ENCODE results near the gene NRP2.

The NRP2 gene, protein sequence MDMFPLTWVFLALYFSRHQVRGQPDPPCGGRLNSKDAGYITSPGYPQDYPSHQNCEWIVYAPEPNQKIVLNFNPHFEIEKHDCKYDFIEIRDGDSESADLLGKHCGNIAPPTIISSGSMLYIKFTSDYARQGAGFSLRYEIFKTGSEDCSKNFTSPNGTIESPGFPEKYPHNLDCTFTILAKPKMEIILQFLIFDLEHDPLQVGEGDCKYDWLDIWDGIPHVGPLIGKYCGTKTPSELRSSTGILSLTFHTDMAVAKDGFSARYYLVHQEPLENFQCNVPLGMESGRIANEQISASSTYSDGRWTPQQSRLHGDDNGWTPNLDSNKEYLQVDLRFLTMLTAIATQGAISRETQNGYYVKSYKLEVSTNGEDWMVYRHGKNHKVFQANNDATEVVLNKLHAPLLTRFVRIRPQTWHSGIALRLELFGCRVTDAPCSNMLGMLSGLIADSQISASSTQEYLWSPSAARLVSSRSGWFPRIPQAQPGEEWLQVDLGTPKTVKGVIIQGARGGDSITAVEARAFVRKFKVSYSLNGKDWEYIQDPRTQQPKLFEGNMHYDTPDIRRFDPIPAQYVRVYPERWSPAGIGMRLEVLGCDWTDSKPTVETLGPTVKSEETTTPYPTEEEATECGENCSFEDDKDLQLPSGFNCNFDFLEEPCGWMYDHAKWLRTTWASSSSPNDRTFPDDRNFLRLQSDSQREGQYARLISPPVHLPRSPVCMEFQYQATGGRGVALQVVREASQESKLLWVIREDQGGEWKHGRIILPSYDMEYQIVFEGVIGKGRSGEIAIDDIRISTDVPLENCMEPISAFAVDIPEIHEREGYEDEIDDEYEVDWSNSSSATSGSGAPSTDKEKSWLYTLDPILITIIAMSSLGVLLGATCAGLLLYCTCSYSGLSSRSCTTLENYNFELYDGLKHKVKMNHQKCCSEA

DNA sequence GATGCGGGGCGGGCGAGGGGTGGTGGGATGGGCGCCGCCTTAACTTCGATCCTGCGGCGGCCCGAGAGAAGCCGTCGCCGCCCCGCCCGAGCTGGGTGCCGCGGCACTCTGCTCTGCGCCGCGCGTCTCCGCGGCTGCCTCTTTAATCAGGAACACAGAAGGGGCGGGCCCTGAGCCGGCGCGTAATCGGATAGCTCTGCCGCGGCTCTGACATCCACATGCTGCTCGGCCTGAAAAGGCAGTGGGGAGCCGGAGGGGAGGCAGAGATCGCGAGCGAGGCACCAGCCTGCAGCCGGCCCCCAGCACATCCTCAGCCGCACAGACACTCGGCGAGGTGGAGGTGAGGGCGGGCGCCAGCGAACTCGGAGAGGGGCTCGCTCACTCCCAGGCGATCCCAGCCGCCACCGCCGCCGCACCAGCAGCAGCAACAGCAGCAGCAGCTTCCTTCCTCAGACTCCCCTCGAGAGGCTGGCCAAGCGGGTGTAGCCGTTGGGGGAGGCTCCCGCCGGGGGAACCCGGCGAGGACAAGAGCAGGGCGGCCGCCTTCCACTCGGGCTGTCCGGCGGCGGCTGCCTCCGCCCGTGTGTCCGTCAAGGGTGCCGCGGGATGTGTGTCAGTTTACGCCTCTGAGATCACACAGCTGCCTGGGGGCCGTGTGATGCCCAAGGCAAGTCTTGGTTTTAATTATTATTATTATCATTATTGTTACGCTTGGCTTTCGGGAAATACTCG is at the start of gene NRP2:
Gene NRP2, plus strand, starts transcription at position 263 of the 732 bp plus-strand sequence. CDS start 790 bp downstream, outside the sequence.
- peak; percentile 65 for DNase-seq

DNA sequence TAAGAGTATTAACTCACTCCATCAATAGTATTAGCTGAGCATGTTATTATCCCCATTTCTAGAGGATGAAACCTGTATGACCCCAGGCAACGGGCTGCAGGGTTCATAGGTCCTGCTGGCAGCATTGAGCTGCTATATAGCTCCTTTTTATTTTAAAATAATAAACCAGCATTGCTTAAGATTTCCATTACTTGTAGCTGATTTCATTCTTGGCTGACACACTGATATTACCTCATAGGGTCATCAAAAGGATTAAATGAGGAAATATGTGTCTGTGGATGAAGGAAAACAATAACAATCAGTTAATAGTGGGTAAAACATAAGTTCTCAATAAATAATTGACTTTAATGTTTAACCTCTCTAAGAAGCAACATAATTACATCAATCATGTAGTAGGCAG is 48.3 kb upstream of the NRP2 start:
- no peak for DNase-seq

DNA sequence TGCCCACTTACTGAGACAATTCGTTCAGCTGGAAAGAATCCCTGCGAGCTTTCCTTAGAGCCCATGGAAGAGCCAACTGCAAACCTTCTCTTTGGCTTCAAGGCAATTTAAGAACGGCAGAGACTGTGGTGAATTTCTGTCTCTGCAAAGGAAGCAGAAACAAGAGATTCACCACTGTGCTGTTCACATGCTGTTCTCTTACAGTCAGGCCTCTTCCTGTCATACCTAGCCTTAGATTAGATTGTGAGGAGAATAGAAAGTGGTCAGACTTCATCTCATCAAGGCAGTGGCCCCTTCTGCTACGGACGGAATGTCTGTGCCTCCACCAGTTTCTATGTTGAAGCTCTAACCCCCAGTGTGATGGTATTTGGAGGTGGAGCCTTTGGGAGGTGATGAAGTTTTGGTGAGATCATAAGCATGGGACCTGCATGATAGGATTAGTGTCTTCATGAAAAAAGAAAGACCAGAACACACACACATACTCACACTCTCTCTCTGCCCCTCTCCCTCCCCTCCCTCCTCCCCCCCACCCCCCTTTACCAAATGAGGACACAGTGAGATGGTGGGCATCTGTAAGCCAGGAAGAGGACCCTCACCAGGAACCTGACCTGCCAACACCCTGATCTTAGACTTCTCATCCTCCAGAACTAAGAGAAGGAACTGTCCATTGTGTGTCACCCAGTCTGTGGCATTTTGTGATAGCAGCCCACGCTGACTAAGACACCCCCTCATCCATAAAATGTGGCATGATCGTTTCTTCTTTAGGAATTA is 45.6 kb upstream of the NRP2 start:
- no peak for DNase-seq

DNA sequence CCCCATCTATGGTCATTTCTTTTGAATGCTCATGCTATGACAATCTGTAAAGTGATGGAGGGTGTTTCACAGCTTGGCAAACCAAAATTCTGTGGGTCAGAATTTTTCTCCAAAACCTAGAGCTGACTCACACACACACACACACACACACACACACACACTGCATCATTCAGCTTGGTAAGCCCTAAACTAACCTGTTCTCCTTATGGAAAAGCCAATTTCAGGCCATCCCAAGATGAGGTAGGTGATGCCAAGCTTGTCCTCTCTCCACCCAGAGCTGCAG is 45.0 kb upstream of the NRP2 start:
- no peak for DNase-seq

DNA sequence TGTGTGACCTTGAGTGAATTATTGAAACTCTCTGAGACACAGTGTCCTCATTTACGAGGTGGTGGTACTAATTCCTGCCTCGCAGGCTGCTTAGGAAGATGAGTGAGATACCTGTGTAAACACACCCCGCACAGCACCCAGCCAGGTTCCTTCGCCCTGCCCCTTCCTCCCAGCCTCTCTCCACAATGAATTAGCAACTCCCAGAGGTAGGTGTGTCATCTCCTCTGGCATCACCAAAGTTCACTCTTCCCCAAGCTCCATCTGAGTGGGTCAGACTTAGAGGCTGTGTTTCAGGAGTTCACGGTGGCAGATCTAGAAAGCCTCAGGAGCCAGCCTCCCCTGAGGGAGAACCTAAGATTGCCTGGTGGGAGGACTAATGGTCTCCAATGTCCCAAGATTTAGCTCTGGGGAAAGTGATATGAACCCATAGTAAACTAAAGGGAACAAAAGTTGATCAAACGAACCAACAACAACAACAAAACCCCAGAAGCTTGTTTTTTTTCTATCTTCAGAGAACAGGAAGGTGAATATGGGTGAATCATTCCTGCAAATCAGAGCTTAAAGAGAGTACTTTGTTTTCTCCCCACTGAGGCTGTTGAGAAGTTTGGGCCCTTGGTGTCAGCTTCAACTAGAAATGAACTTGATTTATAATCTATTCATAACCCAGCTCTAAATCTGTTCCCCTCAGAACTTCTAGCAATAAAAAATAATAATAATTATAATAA is 44.4 kb upstream of the NRP2 start:
- DNase-seq: no peak

DNA sequence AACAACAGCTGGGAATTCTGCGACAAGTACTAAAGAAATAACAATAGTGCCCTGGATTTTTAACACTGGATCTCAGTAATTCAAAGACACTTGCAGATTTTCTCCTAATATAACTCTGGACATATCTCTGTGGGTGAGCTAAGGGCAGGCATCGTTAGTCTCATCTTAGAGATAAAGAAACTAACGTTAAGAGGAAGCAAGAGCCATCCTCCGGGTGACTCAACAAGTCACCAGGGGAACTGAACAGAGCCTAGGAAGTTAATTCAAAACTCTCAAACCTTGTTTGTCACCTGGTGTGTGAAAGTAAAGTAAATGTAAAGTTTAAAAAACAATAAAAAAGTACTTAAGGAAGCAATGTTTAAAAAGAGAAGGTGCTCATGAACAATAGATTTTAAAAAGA is 41.6 kb upstream of the NRP2 start:
- no peak for DNase-seq

DNA sequence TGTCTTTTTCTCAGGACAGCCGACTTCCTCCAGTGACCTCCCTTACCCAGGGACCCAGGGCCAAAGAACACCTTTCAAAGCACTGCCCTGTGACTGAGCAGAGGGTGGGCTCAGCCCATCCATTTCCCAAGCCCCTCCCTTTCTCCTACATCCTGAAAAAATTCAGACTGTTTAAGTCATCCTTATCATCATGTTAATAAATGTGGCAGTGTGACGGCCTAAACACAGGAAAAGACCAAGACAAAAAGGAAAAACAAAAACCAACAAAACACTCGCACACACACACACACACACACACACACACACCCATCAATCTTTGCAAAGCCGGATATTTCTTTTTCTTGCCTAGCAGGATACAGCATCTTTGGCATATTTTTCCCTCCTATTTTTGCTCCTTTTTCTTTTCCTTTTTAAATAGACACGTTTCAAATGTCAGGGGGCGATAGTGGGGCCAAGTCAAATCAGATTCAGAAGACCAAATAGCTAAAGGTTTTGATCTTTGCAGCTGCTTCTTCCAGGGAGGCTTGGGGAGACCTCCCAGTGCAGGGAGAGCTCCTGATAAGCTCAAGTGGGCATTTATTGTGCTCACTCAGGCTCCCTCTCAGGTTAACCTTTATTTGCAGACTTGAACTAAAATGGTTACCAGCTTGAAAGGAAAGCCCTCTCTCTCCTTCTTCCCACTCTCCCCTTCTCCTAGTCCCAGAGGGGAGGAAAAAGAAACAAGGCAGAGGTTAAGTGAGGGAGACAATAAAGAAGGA is 39.5 kb upstream of the NRP2 start:
- DNase-seq: no peak

DNA sequence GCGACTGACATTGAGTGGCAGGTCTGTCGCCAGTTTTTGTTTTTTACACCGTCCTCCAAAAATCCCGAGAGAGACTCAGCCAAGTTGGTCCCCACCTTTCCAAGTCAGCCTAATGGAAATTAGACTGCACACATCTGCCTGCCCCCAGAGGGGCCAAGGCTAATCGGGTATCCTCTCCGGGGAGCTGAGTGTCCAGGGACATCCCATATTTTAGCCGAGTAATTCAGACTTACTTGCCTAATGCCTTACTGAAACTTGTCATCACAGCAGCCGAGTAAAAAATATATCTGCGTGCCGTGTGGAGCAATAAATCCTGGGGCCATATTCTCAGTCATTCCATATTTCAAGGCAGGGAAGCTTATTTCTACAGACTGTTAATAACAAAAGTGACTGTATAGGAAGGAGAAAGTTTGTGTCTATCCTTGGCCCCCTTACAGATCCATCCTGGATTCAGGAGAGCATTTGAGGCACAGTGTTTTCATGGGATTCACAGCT is 38.9 kb upstream of the NRP2 start:
- no peak for DNase-seq

DNA sequence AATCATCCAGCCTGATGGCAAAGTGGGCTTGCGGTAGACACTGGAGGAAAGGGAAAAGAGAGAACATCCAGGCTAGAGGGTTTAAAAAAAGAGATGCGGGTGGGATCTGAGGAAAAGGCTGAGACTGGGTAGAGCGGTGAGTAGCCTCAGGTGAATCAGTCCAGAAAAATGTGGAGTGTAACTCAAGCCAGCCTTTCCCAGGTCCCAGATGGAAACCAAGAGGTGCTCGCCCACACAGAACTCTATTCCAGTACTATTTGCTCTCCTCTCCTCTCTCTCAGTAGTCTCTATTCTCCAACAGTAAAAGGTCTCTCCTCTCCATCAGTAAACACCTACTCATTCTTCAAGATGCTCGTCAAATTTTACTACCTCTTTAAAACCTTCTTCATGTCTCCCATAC is 38.3 kb upstream of the NRP2 start:
- DNase-seq: no peak

DNA sequence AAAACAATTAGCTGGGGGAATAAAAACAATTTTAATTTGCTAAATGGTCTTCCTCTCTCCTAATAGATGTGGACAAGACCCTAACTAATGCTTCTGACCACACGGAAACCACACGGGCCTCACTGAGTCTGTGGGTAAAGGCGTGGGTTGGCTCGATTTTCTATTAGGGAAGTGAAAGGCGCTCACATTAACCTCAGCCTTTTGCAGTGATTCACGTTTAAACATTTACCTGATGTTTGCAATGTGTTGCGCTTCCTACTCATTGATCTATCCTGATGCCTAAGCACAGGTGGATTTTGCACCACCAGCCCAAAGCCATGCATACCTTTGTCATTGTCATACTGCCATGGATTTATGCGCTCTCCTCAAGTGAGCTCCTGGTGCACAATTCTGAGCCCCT is 35.6 kb upstream of the NRP2 start:
- no peak for DNase-seq

DNA sequence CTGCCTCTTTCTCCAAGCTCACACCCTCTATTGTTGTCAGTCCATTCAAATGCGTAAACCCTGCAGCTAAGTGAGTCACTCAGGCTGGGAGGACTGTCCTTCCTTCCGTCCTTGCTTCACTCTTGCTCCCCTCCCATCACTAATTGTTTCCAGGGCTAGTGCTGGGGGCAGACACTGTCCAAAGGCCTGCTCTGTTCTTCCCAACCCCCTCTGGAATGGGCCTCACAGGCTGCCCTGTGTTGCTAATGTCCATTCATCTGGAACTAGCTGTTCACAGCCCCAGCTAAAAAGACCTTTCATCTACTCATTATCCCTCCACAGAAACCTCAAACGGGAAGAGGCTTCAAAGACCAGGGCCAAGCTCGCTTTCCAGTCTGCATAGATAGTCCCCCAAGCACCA is 31.9 kb upstream of the NRP2 start:
- DNase-seq: no peak

DNA sequence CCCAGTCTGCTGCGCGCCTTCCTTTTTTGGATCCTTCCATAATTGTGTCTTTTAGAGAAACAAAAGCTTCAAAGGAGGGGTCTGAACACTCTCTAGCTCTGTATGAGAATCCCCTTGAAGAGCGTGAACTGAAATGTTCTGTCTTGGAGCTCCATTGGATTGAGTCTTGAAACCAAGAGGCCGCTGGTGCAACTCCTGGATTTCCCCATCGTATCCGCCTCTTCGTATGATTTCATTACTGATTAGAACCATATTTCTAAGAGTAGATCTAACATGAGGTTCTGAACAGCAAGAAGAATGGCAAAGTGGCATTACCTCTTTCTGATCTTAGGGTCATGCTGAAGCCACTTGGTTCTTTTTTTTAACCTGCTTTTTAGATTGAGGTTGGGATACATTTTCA is 31.4 kb upstream of the NRP2 start:
- no peak for DNase-seq

DNA sequence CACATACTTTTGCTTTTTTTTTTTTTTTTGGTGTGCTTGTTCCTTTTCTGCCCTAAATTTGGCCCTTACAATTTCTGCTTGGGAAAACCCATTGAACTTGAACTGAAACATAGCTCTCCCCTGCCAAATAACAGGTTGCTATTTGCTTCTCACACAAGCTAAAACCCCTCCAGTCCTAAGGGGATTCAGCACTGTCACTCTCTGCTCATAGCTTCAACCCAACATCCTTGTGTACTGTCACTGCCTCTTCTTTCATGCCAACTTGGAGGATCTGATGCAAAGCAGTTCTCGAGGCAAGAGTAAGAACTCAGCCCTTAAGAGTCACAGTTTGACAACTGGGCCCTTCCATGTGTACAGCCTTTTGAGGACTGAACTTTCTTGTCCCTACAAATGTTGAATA is 30.6 kb upstream of the NRP2 start:
- no peak for DNase-seq

DNA sequence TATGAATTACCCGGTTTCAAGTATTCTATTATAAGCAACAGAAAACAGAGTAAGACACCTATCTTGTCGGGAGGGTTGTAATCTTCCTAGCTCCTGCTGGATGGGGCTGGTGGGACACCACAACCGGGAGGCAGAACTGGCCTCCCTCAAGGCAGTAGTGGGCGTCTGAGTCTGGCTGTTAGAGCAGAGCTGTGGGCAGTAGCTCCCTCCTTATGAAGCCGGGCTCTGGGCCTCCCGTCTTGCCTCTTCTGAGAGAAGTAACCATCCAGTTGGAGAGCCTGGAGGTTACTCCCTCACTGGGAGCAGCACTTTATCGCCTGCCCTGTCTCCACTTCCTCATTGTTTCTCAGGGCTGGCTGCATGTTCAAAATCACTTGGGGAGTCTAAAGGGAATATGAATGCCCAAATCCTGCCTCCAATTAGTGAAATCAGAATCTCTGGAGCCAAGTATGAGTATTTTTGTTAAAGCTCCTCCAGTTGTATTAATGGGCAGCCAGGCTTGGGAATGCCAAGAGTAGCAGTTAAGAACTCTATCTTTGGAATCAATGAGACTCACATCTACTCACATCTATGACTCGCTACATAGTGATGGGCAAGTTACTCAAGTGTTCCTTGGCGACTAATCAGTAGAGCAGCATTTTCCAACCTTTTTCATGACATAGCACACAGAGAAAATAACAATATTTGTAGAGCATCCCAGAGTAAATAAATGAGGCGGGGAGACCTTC is 27.3 kb upstream of the NRP2 start:
- no peak for DNase-seq

DNA sequence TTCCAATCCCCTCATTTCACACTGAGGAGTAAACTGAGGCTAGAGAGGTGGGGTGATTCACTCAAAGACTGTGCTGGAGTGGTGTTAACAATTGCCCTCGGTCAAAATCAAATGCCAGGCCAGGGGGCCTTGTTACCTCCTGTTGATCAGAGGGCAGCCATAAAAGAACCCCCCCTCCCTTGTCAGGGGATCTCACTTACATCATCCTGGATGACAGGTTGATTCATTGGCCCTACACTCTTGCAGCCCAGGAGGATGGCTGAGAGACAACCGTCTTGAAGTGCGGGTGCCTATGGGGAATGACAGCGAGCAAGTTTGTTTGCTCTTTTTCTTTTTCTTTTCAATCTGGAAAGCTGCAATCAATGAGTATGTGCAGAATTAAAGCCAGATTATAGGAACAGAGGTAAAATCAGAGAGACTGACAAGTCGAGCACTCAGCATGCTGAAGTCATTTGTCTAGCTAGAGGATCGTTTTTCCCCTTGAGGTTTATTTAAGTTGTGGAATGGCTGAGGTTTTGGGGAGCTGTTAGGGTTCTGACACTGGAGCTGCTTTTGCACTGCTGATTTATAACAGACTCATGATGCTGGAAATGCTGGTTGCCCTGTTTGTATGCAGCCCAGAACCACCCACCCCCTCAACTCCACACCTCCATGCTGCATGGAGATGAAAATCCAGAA is 26.4 kb upstream of the NRP2 start:
- no peak for DNase-seq

DNA sequence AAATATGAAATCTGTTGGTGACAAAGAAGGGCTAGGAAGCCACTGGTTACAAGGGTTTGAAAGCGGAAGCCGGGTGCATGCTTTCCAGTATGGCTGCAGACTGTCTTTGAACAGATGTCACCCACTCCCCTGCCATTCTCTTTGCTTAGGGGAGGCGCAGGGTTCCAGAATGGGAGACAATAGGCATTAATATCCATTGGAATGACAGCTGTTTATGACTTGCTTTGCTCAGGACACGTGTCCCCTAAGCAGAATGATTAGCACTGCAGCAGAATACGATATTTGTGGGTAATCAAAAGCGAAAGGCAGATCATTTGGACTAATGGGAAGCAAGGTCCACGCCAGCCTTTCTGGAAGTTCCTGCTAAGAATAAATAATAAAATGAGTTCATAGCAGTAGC is 25.8 kb upstream of the NRP2 start:
- no peak for DNase-seq

DNA sequence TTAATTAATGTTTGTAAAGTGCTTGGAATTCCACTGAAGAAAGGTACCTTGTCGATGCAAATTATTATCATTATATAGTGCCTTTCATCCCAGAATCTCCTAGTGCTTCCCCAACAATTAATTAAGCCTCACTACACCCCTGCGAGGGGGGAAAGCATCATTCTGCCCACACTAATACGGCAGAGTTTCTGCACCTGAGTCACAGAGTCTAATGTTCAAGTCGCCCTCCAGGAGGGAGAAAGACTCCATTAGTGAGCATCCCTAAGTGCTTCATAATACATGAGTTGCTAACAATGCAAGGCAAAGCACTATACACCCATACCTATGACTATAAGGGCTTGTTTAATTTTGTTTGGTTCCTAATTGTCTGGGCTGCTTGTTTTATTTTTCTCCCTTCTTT is 25.4 kb upstream of the NRP2 start:
- no peak for DNase-seq

DNA sequence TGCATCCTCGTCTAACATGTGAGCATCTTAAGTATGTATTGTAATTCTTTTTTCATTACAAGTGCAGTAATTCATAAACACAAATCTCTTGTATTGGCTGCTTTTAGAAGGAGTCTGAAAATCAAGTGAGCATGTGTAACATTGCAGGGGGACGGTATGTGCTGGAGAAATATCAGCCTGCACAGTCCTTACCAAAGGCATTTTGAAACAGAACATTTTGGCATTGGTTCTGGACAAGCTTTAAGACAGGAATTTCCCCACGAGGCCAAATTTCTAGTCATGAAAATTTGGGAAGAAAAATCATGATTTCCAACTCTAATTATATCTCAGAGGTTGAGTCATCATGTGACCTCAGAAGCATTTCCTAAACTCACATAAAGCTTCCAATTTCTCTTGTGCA is 24.7 kb upstream of the NRP2 start:
- no peak for DNase-seq

DNA sequence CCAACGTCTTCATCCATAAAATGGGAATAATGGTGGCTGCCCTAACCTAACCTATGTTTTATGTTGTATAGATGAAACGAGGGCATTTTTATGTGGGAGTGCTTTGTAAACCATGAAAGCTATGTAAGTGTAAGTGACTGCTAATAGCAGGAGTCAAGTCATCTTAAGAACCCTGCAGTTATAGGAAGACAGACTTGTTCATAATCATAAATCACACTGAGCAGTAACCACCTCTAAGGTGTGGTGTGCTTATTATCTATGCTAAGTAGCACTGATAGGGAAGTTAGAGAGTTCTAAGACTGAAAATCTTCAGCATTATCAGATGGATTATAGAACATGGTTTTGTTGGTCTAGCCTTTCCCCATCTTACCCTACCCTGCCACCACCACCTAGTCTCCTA is 24.2 kb upstream of the NRP2 start:
- no peak for DNase-seq

DNA sequence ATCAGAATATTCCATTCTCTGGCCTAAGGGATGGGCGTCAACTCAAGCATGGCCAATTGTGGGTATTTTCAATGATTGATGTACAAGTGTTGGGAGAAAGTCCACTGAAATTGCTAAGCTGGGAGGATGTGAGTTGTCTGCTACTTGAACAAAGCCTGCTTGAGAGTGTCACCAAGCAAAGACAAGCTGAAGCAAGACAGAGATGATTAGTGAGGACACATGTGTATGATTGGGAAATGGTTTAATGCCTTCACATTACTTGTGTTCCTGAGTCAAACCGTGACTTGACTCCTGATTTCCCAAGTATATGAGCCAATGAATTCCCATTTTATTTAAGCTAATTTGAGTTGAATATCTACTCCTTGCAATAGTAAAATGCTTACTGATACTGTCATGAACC is 23.7 kb upstream of the NRP2 start:
- no peak for DNase-seq
